ENCODE results near the gene ZNF621. TPM values are rescaled to one million over a fixed set of nuclear protein-coding genes. Genes with fewer than 3 reads are reported as not detected.

Gene ZNF621
- total RNA-seq, 4 donors from 2014 or later = 18.8 to 26.6 (median 24.1) TPM

DNA sequence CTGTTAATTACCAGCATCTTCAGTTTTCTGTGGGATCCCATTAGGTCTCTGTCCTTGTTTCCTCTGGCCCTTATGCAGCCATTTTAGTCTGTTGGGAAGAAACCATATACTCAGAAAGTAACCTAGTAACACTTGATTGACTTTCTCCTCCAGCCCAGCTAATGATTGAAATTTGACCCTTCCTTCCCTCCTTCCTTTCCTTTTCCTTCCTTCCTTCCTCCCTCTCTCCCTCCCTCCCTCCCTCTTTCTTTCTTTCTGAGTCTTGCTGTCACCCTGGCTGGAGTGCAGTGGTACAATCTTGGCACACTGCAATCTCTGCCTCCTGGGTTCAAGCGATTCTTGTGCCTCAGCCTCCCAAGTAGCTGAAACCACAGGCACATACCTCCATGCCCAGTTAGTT is 24.8 kb upstream of the ZNF621 start:
- TF ChIP-seq, protein P1, sequence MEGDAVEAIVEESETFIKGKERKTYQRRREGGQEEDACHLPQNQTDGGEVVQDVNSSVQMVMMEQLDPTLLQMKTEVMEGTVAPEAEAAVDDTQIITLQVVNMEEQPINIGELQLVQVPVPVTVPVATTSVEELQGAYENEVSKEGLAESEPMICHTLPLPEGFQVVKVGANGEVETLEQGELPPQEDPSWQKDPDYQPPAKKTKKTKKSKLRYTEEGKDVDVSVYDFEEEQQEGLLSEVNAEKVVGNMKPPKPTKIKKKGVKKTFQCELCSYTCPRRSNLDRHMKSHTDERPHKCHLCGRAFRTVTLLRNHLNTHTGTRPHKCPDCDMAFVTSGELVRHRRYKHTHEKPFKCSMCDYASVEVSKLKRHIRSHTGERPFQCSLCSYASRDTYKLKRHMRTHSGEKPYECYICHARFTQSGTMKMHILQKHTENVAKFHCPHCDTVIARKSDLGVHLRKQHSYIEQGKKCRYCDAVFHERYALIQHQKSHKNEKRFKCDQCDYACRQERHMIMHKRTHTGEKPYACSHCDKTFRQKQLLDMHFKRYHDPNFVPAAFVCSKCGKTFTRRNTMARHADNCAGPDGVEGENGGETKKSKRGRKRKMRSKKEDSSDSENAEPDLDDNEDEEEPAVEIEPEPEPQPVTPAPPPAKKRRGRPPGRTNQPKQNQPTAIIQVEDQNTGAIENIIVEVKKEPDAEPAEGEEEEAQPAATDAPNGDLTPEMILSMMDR (IDR thresholded peaks at IDR 0.05; ENCODE audit: low read depth) = no peak

DNA sequence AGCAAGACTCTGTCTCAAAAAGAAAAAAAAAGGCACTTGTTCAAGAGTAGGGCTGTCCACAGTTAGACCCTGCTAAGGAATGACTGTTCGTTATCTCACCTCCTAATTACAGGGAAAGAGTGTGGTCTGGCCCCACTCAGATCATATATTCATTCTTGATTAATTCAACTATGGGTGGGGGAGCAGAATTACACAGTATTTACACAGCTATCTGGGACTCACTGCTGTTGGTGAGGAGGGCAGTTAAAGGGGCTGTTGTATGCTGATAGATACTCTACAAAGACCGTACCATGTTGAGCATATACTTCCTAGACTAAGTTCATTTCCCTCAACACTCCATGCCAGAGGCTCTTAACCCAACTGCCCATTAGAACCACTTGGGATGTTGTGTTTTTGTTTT is 22.7 kb upstream of the ZNF621 start:
- TF ChIP-seq, protein P1 (IDR thresholded peaks at IDR 0.05; ENCODE audit: low read depth) = no peak

GRCh38 chr3:40504636-40505430 is 19.9 kb upstream of the ZNF621 start:
- TF ChIP-seq, protein P1 (IDR thresholded peaks at IDR 0.05; ENCODE audit: low read depth) = no peak

- TF ChIP-seq, protein P1 (IDR thresholded peaks at IDR 0.05; ENCODE audit: low read depth) = no peak
Observed at GRCh38 chr3:40505599-40506462, 18.9 kb upstream of the ZNF621 start, which contains the start of gene ZNF620. TSS of gene ZNF620 (plus strand) at chr3:40506039. CDS start at chr3:40506353, 314 bp downstream.

GRCh38 chr3:40511031-40511718 is 13.6 kb upstream of the ZNF621 start:
- TF ChIP-seq, protein P1 (IDR thresholded peaks at IDR 0.05; ENCODE audit: low read depth) = no peak

GRCh38 chr3:40516201-40516600 is 8.6 kb upstream of the ZNF621 start:
- TF ChIP-seq, protein P1 (IDR thresholded peaks at IDR 0.05; ENCODE audit: low read depth) = no peak
